Mesenteric fat pad (tissue), 1 donor: ENCODE results near the gene PAQR5. TPM values are rescaled to one million over a fixed set of nuclear protein-coding genes. Genes with fewer than 3 reads are reported as not detected.

Source experiments
- DNase-seq: peaks from one replicate; pipeline ENCODE4 v3.0.0-alpha.2; 2020; ENCODE audit warnings: low spot score
- total RNA-seq: library from RNA; stranded (reverse); fragmentation: NEBNext Ultra II Directional; extraction: Animal tissue kit (Norgen Biotek cat#: 25700); gene quantifications from one replicate; pipeline ENCODE4 v1.2.1, GENCODE V29; 2021
- donor health status: DM: yes; HTN: yes; CAD: no.

PAQR5 gene
- total RNA-seq, 1 donor from 2014 or later, result 0.74 TPM

DNA sequence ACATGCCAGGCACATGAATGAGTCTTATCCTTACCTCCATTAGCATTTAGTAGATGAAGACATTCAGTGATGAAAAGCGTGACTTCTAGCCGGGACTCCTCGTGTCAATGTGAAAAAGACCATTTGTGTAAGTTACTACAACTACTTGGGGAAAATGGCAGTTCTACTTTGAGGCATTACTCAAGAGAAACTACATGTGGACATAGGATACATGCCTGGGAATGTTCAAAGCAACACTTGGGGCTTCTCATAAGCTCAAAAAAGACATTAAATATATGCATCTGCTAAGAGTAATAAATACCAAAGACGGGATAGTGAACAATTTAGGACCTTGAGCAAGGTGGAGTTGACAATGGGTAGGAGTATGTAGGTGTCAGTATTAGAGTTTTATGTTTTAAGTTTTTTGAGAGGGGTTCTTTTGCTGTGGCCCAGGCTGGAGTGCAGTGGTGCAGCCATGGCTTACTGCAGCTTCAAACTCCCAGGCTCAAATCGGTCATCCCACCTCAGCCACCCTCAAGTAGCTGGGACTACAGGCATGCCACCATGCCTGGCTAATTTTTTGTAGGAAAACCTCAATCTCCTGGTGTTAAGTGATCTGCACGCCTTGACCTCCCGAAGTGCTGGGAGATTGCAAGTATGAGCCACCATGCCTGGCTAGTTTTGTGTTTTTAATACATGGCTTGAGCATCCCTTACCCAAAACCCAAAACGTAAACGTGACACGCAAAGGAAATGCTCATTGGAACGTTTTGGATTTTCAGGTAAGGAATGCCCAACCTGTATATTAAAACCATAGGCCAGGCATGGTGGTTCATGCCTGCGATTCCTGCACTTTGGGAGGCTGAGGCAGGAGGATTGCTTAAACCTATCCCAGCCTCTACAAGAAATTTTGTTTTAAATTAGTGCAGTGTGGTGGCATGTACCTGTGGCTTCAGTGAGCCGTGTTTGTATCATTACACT lies 157.8 kb downstream of the PAQR5 start:
- DNase-seq, result no peak

Other genes with a start within 250 kb of the PAQR5 start
- gene GLCE, start 138.3 kb upstream of the PAQR5 start, total RNA-seq, result 14.3 TPM
- gene KIF23, start 115.4 kb downstream of the PAQR5 start, total RNA-seq, result 1.2 TPM
- gene RPLP1, start 153.9 kb downstream of the PAQR5 start, total RNA-seq, result 994 TPM